A673 (cell line): Measurements from ENCODE around the gene PBRM1.

ENCODE experiments used
- EZH2 ChIP-seq: fragments of 200-600 bp; sonication (generic); IDR thresholded peaks from 2 replicates; pipeline ENCODE4 v1.6.1; 2017; ENCODE audit warnings: borderline replicate concordance, low read depth, mild to moderate bottlenecking, mixed read lengths, antibody characterized with exemption, low read length; ENCODE audit not compliant: poor library complexity, severe bottlenecking
- TF ChIP-seq, protein P1 (sequence below): fragments of 300-800, 200-600 bp; sonication (generic); conservative IDR thresholded peaks from 2 replicates; pipeline ENCODE4 v1.5.1; 2017; ENCODE audit warnings: low read depth, mild to moderate bottlenecking, antibody characterized with exemption, low read length, moderate library complexity, mixed read lengths

DNA sequence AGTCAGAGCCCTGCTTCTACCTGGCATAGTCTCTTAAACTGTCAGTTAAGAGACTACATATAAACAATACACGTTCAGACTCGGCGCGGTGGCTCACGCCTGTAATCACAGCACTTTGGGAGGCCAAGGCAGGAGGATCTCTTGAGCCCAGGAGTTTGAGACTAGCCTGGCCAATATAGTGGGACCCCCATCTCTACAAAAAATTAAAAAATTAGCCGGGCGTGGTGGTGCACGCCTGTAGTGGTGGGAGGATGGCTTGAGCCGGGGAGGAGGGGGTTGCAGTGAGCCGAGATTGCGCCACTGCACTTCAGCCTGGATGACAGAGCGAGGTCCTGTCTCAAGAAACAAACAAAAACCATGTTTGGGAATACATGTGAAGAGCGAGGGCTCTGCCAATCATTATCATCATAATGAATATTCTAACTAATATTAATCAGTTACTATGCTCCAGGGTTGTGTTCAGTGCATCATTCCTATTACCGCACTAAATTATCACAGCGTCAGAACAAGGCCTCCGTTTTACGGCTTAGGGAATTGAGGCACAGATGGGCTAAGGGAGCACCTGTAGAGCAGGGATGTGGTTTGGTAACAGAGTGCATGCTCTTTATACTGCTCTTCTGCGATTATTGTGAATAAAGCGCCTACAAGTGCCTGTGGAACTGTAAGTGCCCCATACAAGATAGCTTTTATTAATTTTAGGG is 150.2 kb downstream of the PBRM1 start:
- TF ChIP-seq, protein P1, sequence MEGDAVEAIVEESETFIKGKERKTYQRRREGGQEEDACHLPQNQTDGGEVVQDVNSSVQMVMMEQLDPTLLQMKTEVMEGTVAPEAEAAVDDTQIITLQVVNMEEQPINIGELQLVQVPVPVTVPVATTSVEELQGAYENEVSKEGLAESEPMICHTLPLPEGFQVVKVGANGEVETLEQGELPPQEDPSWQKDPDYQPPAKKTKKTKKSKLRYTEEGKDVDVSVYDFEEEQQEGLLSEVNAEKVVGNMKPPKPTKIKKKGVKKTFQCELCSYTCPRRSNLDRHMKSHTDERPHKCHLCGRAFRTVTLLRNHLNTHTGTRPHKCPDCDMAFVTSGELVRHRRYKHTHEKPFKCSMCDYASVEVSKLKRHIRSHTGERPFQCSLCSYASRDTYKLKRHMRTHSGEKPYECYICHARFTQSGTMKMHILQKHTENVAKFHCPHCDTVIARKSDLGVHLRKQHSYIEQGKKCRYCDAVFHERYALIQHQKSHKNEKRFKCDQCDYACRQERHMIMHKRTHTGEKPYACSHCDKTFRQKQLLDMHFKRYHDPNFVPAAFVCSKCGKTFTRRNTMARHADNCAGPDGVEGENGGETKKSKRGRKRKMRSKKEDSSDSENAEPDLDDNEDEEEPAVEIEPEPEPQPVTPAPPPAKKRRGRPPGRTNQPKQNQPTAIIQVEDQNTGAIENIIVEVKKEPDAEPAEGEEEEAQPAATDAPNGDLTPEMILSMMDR: no peak
- TF ChIP-seq EZH2: no peak
